Measurements from ENCODE around the gene A2M.

GRCh38 chr12:9124383-9125031, 8.8 kb upstream of the A2M start:
- TF ChIP-seq, protein P1, sequence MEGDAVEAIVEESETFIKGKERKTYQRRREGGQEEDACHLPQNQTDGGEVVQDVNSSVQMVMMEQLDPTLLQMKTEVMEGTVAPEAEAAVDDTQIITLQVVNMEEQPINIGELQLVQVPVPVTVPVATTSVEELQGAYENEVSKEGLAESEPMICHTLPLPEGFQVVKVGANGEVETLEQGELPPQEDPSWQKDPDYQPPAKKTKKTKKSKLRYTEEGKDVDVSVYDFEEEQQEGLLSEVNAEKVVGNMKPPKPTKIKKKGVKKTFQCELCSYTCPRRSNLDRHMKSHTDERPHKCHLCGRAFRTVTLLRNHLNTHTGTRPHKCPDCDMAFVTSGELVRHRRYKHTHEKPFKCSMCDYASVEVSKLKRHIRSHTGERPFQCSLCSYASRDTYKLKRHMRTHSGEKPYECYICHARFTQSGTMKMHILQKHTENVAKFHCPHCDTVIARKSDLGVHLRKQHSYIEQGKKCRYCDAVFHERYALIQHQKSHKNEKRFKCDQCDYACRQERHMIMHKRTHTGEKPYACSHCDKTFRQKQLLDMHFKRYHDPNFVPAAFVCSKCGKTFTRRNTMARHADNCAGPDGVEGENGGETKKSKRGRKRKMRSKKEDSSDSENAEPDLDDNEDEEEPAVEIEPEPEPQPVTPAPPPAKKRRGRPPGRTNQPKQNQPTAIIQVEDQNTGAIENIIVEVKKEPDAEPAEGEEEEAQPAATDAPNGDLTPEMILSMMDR (IDR thresholded peaks at IDR 0.05; ENCODE audit: extremely low read depth in 1 of 2, insufficient read depth in 1 of 2, low read depth in 1 of 2, low read length in 2 of 2), result no peak
- TF ChIP-seq POLR2A (IDR thresholded peaks at IDR 0.05; ENCODE audit: low read depth, low read length), result no peak
